ENCODE measurements around the gene GCAT. TPM values are rescaled to one million over a fixed set of nuclear protein-coding genes. Genes with fewer than 3 reads are reported as not detected.

Gene GCAT
- total and polyA plus RNA-seq, 2 of the 4 experiments (the other 2 are of a cell fraction): 20.6 to 32.3 TPM

GRCh38 chr22:37771702-37772427 is 35.9 kb upstream of the GCAT start:
- H3K4me3 ChIP-seq (ENCODE audit: insufficient read depth, low read depth, low read length): no peak overlapping the region
- H4K20me1 ChIP-seq (ENCODE audit: insufficient read depth, low read length): peaks cover 9% of the 10 kb centered on the region
- H2BK120ac ChIP-seq (ENCODE audit: low read depth, low read length): no peak overlapping the region
- no peak overlapping the region for H3K18ac ChIP-seq (ENCODE audit: low read depth, low read length)
- ATAC-seq (ENCODE audit: low read depth) (no peak), DNase-seq (no peak)
- ChIA-PET POLR2A (ENCODE audit: unreplicated experiment) (no interaction called here), CTCF (no interaction called here)
- H4K8ac ChIP-seq (ENCODE audit: low read depth in 2 of 2, low read length in 2 of 2): no peak overlapping the region
- no peak overlapping the region for H4K91ac ChIP-seq (ENCODE audit: insufficient read depth, low read depth, low read length)
- H2AK9ac ChIP-seq (replicated peaks; ENCODE audit: low read depth, low read length, poor library complexity): peak overlapping the region; percentile 37
- H3K9me1 ChIP-seq (ENCODE audit: insufficient read depth, low read length): peaks cover 19% of the 10 kb centered on the region
- no peaks in the 10 kb centered on the region for H3K27me3 ChIP-seq (ENCODE audit: control insufficient read depth, insufficient read depth, low read length)
- no peak overlapping the region for H3K14ac ChIP-seq (replicated peaks; ENCODE audit: low read depth, low read length)
- no peak overlapping the region for H2AFZ ChIP-seq (replicated peaks; ENCODE audit: low read length, poor library complexity)
- H3K9ac ChIP-seq (ENCODE audit: low read depth, low read length): no peak overlapping the region
- peaks cover 0 to 46% of the 10 kb centered on the region in 2 experiments; a peak in 3 of 4 replicates for H3K79me1 ChIP-seq (ENCODE audit: low read depth in 1 of 2, low read length in 2 of 2)
- H2BK20ac ChIP-seq (ENCODE audit: low read depth, low read length): no peak overlapping the region
- H3K9me3 ChIP-seq (ENCODE audit: control insufficient read depth, insufficient read depth, low read length): no peaks in the 10 kb centered on the region
- WGBS, 2 experiments (ENCODE audit: extremely low coverage in 2 of 2, insufficient read length in 1 of 2): 95% methylated on average over 3 of the region's 17 CpGs; no CpG with 5 or more reads in 1 of the 2 experiments
- in situ Hi-C loops (cut with MboI; ENCODE audit: low sequenced_read_pairs): no loop called here
- BruUV-seq (replicated peaks): no TSS peak
- TF ChIP-seq USF2 (IDR thresholded peaks at IDR 0.05; ENCODE audit: low read depth, low read length): no peak
- no peak for TF ChIP-seq CEBPB (IDR thresholded peaks at IDR 0.05; ENCODE audit: low read depth, low read length)
- no peak for TF ChIP-seq RCOR1 (IDR thresholded peaks at IDR 0.05; ENCODE audit: insufficient replicate concordance, low read length)
- TF ChIP-seq MAZ (IDR thresholded peaks at IDR 0.05; ENCODE audit: borderline replicate concordance, low read depth, low read length): no peak
- no peak for TF ChIP-seq BHLHE40 (IDR thresholded peaks at IDR 0.05; ENCODE audit: low read depth, low read length)
- no peak for TF ChIP-seq RFX5 (IDR thresholded peaks at IDR 0.05; ENCODE audit: low read depth, low read length)
- no peak overlapping the region for H3K23ac ChIP-seq (ENCODE audit: low read depth, low read length)
- H4K5ac ChIP-seq (ENCODE audit: low read depth, low read length): no peak overlapping the region
- no peak overlapping the region for H3K27ac ChIP-seq (ENCODE audit: insufficient read depth, low read length)
- intact Hi-C loops (cut with micrococcal nuclease): no loop called here
- dilution Hi-C loops (cut with HindIII; ENCODE audit: low sequenced_read_pairs, unreplicated experiment): no loop called here
- no peak overlapping the region for H2BK5ac ChIP-seq (ENCODE audit: low read depth, low read length, poor library complexity, severe bottlenecking)
- peaks cover 16% of the 10 kb centered on the region for H3K4me1 ChIP-seq (ENCODE audit: control insufficient read depth, insufficient read depth, low read length)
- no peak overlapping the region for H2AK5ac ChIP-seq (ENCODE audit: low read depth, low read length)
- no peak overlapping the region for H3K4me2 ChIP-seq (ENCODE audit: low read depth, low read length)
- H2BK15ac ChIP-seq (ENCODE audit: low read depth, low read length): no peak overlapping the region
- H3K4ac ChIP-seq (ENCODE audit: low read depth, low read length): no peak overlapping the region
- H3K36me3 ChIP-seq (ENCODE audit: control insufficient read depth, insufficient read depth, low read length): peaks cover 55% of the 10 kb centered on the region
- H3K56ac ChIP-seq (ENCODE audit: extremely low read depth, insufficient read depth, low read length): no peak overlapping the region

All from IMR-90 (cell line).